ENCODE measurements around the gene MGA.
A peak's percentile ranks its signal among the peaks of the same experiment; 100 is the strongest.

The MGA gene

DNA sequence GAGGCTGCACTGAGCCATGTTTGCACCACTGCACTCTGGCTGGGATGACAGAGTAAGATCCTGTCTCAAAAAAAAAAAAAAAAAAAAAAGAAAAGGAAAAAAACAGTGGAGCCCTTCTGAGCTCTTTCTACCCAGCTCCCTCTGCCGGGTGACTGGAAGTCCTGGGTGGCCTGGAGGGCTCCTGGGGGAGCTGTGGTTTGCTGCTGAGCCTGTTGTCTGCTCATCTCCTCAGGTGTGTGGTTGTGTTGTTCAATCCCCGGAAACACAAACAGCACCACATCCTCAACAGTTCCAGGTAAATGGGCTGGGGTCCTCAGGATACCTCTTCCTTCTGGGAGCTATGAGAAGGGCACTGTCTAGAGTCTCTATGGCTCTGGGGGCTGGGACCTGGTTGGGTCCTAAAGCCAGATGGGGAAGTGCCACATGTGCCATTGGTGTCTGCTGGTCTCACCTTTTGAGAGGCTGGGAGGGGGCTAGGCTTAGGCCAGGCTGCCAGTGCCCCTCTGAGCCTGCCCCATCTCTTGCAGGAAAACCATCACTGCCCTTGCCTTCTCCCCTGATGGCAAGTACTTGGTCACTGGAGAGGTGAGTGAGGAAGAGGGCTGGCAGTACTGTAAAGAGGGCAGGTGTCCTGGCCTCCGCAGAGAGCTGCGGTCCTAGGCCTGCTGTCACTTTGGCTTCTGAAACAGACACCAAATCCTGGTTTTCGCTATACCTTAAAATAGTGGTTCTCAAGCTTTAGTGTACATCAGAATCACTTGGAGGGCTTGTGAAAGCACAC is 150.6 kb downstream of the MGA start:
- no peak for DNase-seq

GRCh38 chr15:41811432-41812195 is 151.4 kb downstream of the MGA start:
- DNase-seq, result peak; percentile 24

DNA sequence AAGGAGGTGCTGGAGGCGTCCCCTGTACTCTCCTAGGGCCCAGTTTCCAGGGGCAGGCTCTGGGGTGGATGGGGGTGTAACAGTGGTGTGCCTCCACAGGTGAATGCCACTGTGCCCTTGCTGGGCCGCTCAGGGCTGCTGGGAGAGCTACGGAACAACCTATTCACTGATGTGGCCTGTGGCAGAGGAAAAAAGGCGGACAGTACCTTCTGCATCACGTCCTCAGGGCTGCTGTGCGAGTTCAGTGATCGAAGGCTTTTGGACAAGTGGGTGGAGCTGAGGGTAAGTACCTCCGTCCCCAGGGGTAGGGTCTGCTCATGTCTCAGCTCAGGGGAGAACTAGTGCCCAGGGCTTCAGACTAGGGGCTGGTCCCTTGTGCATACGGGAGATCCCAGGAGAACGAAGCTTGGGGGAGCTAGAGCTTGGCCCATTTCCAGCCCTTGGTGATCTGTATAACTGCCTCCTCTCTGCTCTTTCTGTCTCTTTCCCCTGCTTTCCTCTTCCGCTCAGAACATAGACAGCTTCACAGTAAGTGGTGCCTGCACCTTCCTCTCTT is 152.7 kb downstream of the MGA start:
- DNase-seq, result no peak

GRCh38 chr15:41813426-41813825 is 153.2 kb downstream of the MGA start:
- no peak for DNase-seq

- no peak for DNase-seq
These were observed 154.3 kb downstream of the MGA start for GRCh38 chr15:41814534-41814933.

- no peak for DNase-seq
These were observed 156.6 kb downstream of the MGA start for GRCh38 chr15:41816788-41817187.

GRCh38 chr15:41817327-41817726 is 157.1 kb downstream of the MGA start:
- no peak for DNase-seq

DNA sequence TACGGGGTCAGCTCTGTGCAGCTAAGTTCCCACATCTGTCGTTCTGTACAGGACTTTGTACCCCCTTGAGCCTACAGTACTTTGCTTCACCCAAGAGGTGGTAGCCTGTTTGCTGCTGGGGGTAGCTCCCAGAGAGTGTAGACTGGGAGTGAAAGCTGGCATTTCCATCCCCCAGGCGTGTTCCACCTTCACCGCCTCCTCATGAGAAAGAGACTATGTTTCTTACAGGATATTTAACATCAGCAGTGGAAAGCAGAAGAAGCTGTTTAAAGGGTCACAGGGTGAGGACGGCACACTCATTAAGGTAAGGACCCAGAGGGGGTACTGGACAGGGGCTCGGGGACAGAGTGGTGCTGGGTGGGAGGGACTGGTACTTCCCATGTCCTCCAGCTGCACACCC is 157.6 kb downstream of the MGA start:
- no peak for DNase-seq

DNA sequence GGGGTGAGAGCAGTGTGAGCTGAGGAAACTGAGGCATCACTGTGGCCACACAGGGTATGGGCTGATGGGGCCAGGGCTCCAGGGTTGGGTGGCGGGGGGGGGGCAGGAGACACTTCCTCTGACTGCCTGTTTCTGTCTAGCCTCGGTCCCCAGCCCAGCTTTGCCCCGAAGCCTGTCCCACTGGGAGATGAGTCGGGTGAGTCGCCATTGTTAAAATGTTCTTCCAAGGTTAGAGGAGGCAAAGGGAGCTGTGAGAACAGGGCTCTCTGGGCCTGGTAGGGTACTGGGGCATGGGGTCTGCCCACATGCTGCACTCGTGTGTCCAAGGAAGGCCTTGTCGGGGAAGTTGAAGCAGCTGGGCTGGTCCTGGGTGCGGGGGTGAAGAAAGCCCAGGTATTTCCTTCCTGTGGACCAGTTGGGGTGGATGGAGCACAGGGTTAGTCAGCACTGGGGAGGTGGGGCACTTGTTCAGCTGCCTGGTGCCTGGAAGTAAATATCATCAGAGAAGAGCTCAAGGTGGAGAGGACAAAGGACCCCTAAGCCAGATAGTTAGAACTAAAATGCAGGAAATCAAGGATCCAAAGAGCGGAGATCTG is 159.3 kb downstream of the MGA start:
- DNase-seq, result no peak

GRCh38 chr15:41820791-41821423 is 160.7 kb downstream of the MGA start:
- peak; percentile 7 for DNase-seq

- no peak for DNase-seq
These were observed 161.6 kb downstream of the MGA start for GRCh38 chr15:41821831-41822230.

DNA sequence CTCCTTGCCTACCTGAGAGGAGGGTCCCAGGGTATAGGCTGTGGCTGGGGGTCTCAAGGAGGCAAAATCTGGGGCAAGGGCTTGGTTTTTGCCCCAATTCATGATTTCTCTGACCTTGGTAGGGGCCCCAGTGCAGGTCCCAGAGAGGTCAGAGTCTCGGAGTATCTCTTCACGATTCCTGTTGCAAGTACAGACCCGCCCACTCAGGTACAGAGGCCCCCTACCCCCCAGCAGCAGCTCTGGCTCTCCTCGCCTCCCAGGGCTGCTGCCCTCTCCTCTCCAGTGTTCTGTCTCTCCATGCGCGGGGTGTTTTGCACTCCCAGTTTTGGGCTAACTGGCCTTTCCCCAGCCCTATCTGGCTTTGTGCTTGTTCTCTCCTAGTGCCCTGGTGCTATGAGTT is 162.3 kb downstream of the MGA start:
- DNase-seq, result no peak

Data from NCI-H2029 (cell line).